HG03565 (cell line): ENCODE results near the gene LIN9.

Source experiments
- ATAC-seq: cut with Tn5 transposase; IDR thresholded peaks from one replicate; pipeline ENCODE4 v1.9.1; 2021; ENCODE audit warnings: mild to moderate bottlenecking, moderate library complexity; ENCODE audit not compliant: unreplicated experiment

LIN9 gene

GRCh38 chr1:226181996-226182714 is 126.8 kb downstream of the LIN9 start:
- no peak for ATAC-seq
